ENCODE data around the gene SGSM1. TPM values are rescaled to one million over a fixed set of nuclear protein-coding genes. Genes with fewer than 3 reads are reported as not detected.

The SGSM1 gene
- total and polyA plus RNA-seq, 10 of the 15 experiments (the other 5 are each of a cell fraction or from before 2014, with no cell fraction given) = not detected

GRCh38 chr22:24968066-24968561, 162.1 kb downstream of the SGSM1 start (continued):
- TF ChIP-seq, protein P1, sequence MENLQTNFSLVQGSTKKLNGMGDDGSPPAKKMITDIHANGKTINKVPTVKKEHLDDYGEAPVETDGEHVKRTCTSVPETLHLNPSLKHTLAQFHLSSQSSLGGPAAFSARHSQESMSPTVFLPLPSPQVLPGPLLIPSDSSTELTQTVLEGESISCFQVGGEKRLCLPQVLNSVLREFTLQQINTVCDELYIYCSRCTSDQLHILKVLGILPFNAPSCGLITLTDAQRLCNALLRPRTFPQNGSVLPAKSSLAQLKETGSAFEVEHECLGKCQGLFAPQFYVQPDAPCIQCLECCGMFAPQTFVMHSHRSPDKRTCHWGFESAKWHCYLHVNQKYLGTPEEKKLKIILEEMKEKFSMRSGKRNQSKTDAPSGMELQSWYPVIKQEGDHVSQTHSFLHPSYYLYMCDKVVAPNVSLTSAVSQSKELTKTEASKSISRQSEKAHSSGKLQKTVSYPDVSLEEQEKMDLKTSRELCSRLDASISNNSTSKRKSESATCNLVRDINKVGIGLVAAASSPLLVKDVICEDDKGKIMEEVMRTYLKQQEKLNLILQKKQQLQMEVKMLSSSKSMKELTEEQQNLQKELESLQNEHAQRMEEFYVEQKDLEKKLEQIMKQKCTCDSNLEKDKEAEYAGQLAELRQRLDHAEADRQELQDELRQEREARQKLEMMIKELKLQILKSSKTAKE (IDR thresholded peaks at IDR 0.05; ENCODE audit: low read depth, poor library complexity, severe bottlenecking) = no peak
- TF ChIP-seq TCF7 (IDR thresholded peaks at IDR 0.05; ENCODE audit: borderline replicate concordance) = no peak

GRCh38 chr22:24969560-24970301, 163.7 kb downstream of the SGSM1 start:
- ChIA-PET POLR2A (no interaction called here), SMC1A (ENCODE audit: uncharacterized antibody, unreplicated experiment) (no interaction called here), RAD21 (ENCODE audit: unreplicated experiment) (no interaction called here), CTCF (interaction anchor here (0.6 kb wide), 1 partner anchor 84 kb away, joined by 6 read pairs; no protein-coding TSS in a partner anchor)
- H3K9me3 ChIP-seq (replicated peaks; ENCODE audit: control insufficient read depth, insufficient read depth, low read length) = no peaks in the 10 kb centered on the region
- 16% methylated on average over 12 of the region's 12 CpGs for WGBS (ENCODE audit: insufficient coverage, insufficient replicate concordance, low lambda C conversion rate, missing lambda C conversion rate)
- TF ChIP-seq TBL1XR1 (IDR thresholded peaks at IDR 0.05; ENCODE audit: low read depth, low read length) = no peak
- TF ChIP-seq RUNX3 (IDR thresholded peaks at IDR 0.05; ENCODE audit: low read length) = no peak
- H3K4me3 ChIP-seq = no peak overlapping the region
- no peak overlapping the region for H2AFZ ChIP-seq (ENCODE audit: control insufficient read depth, low read depth, low read length)
- no peaks in the 10 kb centered on the region for H4K20me1 ChIP-seq (ENCODE audit: control insufficient read depth, insufficient read depth)
- H3K4me2 ChIP-seq (ENCODE audit: control insufficient read depth, insufficient read depth) = no peak overlapping the region
- in situ Hi-C loops (cut with MboI) (no loop called here), intact Hi-C loops (cut with micrococcal nuclease; ENCODE audit: unreplicated experiment) (no loop called here)
- no peaks in the 10 kb centered on the region for H3K79me2 ChIP-seq (ENCODE audit: control insufficient read depth, insufficient read depth, low read length)
- DNase-seq (ENCODE audit: low read depth, low spot score) (no peak), ATAC-seq (no peak), FAIRE-seq (no peak)
- H3K27ac ChIP-seq (ENCODE audit: control insufficient read depth, insufficient read depth) = no peak overlapping the region
- no peaks in the 10 kb centered on the region for H3K36me3 ChIP-seq (ENCODE audit: control insufficient read depth in 2 of 2, insufficient read depth in 2 of 2, low read length in 1 of 2)
- no peaks in the 10 kb centered on the region for H3K4me1 ChIP-seq (ENCODE audit: control insufficient read depth, insufficient read depth, low read length)
- no TSS peak for BruUV-seq (replicated peaks)
- no peaks in the 10 kb centered on the region; a peak in 1 of 4 replicates for H3K27me3 ChIP-seq (replicated peaks in 1 of 2; ENCODE audit: control insufficient read depth in 2 of 2, insufficient read depth in 2 of 2, low read length in 1 of 2)
- no peak overlapping the region for H3K9ac ChIP-seq (ENCODE audit: control insufficient read depth, insufficient read depth, low read length)

Measured in GM12878 (cell line).